Measurements from ENCODE around the gene ELN. TPM values are rescaled to one million over a fixed set of nuclear protein-coding genes. Genes with fewer than 3 reads are reported as not detected.

Gene ELN
- polyA plus RNA-seq, 1 donor (not counting 4 experiments of a cell fraction or from before 2014, with no cell fraction given), result not detected

DNA sequence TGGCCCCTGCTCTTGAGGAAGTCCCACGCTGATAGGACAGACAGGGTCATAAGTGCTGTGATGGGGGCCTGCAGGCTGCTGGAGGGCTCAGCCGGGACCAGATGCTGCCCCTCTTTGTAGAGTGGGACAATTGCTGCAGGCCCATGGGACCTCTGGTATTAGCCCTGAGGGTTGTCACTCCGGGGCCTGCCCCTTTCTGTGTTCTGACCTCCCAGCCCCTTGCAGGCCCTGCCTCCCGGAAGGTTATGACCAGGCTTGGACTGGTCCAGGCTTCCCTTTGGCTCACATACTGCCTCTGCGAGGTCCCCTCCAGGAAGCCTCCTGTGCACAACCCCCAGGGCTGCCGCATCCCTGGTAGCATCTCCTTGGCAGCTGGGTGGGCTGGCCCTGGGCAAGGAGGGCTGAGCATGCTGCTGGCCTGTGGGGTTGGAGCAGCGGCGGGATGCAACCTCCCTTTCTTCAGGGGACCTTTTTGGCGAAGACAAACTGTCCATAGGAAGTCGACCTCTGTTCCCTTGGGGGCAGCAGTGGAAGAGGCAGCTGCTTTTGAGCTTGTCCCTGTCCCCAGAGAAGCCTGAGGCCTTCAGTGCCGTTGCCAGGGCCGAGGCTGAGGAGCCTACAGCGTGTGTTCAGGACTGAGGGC, 64.5 kb downstream of the ELN start:
- DNase-seq (ENCODE audit: low read depth, low spot score), result no peak
- Histone ChIP-seq H3K4me3 (ENCODE audit: control insufficient read depth in 2 of 3, extremely low read depth in 1 of 3, insufficient read depth in 2 of 3, low read depth in 1 of 3, low read length in 3 of 3) (no peak overlapping the region), H2AFZ (ENCODE audit: control insufficient read depth, low read length) (no peak overlapping the region), H3K9me1 (ENCODE audit: control insufficient read depth, extremely low read depth, insufficient read depth, low read length) (peaks cover 3% of the 10 kb centered on the region), H4K20me1 (ENCODE audit: control insufficient read depth, extremely low read depth, insufficient read depth, low read length) (no peaks in the 10 kb centered on the region), H3K79me2 (ENCODE audit: control insufficient read depth, insufficient read depth, low read length) (peaks cover 7% of the 10 kb centered on the region), H3K27ac (ENCODE audit: control insufficient read depth, insufficient read depth, low read length) (no peak overlapping the region), H3K4me1 (ENCODE audit: control insufficient read depth, extremely low read depth, insufficient read depth, low read length) (peaks cover 15% of the 10 kb centered on the region), H3K4me2 (ENCODE audit: control insufficient read depth, extremely low read depth, insufficient read depth, low read depth, low read length) (no peak overlapping the region), H3K36me3 (ENCODE audit: control insufficient read depth in 2 of 2, extremely low read depth in 1 of 2, insufficient read depth in 2 of 2, low read length in 2 of 2) (peaks cover 16 to 22% of the 10 kb centered on the region in 2 experiments), H3K9ac (ENCODE audit: control insufficient read depth, extremely low read depth, insufficient read depth, low read length) (no peak overlapping the region), H3K27me3 (ENCODE audit: control insufficient read depth, extremely low read depth, insufficient read depth, low read length) (no peaks in the 10 kb centered on the region), H3K9me3 (ENCODE audit: control insufficient read depth, low read depth, low read length) (peaks cover 13% of the 10 kb centered on the region)
- TF ChIP-seq EZH2 (IDR thresholded peaks at IDR 0.05; ENCODE audit: low read length), result no peak
- TF ChIP-seq CTCF (optimal IDR thresholded peaks at IDR 0.05 in 1 of 3, IDR thresholded peaks at IDR 0.05 in 1 of 3, conservative IDR thresholded peaks at IDR 0.05 in 1 of 3; ENCODE audit: extremely low read depth in 1 of 3, insufficient read depth in 2 of 3, low read length in 3 of 3), result no peak
- dilution Hi-C loops (cut with MboI; ENCODE audit: extremely low pct_ligation_motif_present, low sequenced_read_pairs), result no loop called here
- FAIRE-seq, result no peak

DNA sequence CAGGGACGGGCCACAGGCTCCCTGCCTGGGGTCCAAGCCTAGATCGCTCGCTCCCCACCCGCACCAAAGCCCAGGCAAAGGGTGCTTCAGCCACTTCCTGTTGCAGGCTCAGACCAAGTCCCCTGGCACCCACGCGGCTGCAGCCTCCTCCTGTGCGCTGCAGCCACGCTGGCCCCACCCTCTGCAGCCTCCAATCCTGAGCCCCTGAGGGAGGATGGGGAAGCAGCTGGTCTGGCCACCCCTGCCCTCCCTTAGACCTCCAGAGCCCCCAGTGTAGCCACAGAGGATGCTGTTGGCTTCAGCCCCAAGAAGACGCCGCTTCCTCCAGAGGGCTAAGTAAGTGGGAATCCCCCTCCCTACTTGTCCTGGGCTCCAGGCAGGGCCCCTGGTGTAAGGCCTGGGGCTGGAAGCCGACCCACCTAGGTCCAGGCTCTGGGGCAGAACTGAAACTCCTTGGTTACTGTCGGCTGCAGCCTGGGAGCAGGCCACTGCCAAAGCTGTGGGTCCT, 65.0 kb downstream of the ELN start:
- no peak overlapping the region for H3K4me2 ChIP-seq (ENCODE audit: control insufficient read depth, extremely low read depth, insufficient read depth, low read depth, low read length)
- FAIRE-seq, result no peak

More for the DNA sequence above, 65.0 kb downstream of the ELN start:
- dilution Hi-C loops (cut with MboI; ENCODE audit: extremely low pct_ligation_motif_present, low sequenced_read_pairs), result no loop called here
- peaks cover 3% of the 10 kb centered on the region for H3K9me1 ChIP-seq (ENCODE audit: control insufficient read depth, extremely low read depth, insufficient read depth, low read length)
- peaks cover 17% of the 10 kb centered on the region for H3K9me3 ChIP-seq (ENCODE audit: control insufficient read depth, low read depth, low read length)
- no peak overlapping the region for H3K9ac ChIP-seq (ENCODE audit: control insufficient read depth, extremely low read depth, insufficient read depth, low read length)
- H3K27me3 ChIP-seq (ENCODE audit: control insufficient read depth, extremely low read depth, insufficient read depth, low read length), result no peaks in the 10 kb centered on the region
- H3K79me2 ChIP-seq (ENCODE audit: control insufficient read depth, insufficient read depth, low read length), result peaks cover 7% of the 10 kb centered on the region
- no peak overlapping the region for H2AFZ ChIP-seq (ENCODE audit: control insufficient read depth, low read length)
- no peak overlapping the region for H3K4me3 ChIP-seq (ENCODE audit: control insufficient read depth in 2 of 3, extremely low read depth in 1 of 3, insufficient read depth in 2 of 3, low read depth in 1 of 3, low read length in 3 of 3)
- TF ChIP-seq EZH2 (IDR thresholded peaks at IDR 0.05; ENCODE audit: low read length), result no peak
- no peak for TF ChIP-seq CTCF (optimal IDR thresholded peaks at IDR 0.05 in 1 of 3, IDR thresholded peaks at IDR 0.05 in 1 of 3, conservative IDR thresholded peaks at IDR 0.05 in 1 of 3; ENCODE audit: extremely low read depth in 1 of 3, insufficient read depth in 2 of 3, low read length in 3 of 3)
- no peak overlapping the region for H3K27ac ChIP-seq (ENCODE audit: control insufficient read depth, insufficient read depth, low read length)
- DNase-seq (ENCODE audit: low read depth, low spot score), result no peak
- peaks cover 15% of the 10 kb centered on the region for H3K4me1 ChIP-seq (ENCODE audit: control insufficient read depth, extremely low read depth, insufficient read depth, low read length)
- peaks cover 20 to 24% of the 10 kb centered on the region in 2 experiments for H3K36me3 ChIP-seq (ENCODE audit: control insufficient read depth in 2 of 2, extremely low read depth in 1 of 2, insufficient read depth in 2 of 2, low read length in 2 of 2)
- H4K20me1 ChIP-seq (ENCODE audit: control insufficient read depth, extremely low read depth, insufficient read depth, low read length), result no peaks in the 10 kb centered on the region
